ENCODE results near the gene GRK4.
"Not testable (repeated sequence)": the region's sequence is repeated elsewhere in the genome, so short reads cannot be mapped to it uniquely, and the experiment has no call there.

Gene GRK4

GRCh38 chr4:2962614-2963174, 677 bp upstream of the GRK4 start:
- DNase-seq = no peak

- DNase-seq = no peak
Measured at GRCh38 chr4:2963966-2964471, 648 bp downstream of the GRK4 start.

- no peak for DNase-seq
Measured at GRCh38 chr4:2964706-2965258, 1.4 kb downstream of the GRK4 start.

- DNase-seq = no peak
Measured at GRCh38 chr4:2965262-2965661, 1.9 kb downstream of the GRK4 start.

GRCh38 chr4:2968381-2968780, 5.0 kb downstream of the GRK4 start:
- no peak for DNase-seq

GRCh38 chr4:2971275-2971674, 7.9 kb downstream of the GRK4 start:
- no peak for DNase-seq

GRCh38 chr4:2977211-2978088, 14.1 kb downstream of the GRK4 start:
- no peak for DNase-seq

- DNase-seq = no peak
Measured at GRCh38 chr4:2981256-2981819, 18.0 kb downstream of the GRK4 start.

GRCh38 chr4:2982012-2982411, 18.6 kb downstream of the GRK4 start:
- no peak for DNase-seq

- not testable (repeated sequence) for DNase-seq
Measured at GRCh38 chr4:2983715-2984114, 20.3 kb downstream of the GRK4 start.

GRCh38 chr4:2991243-2991642, 27.9 kb downstream of the GRK4 start:
- no peak for DNase-seq

- DNase-seq = no peak
Measured at GRCh38 chr4:2994917-2995316, 31.5 kb downstream of the GRK4 start.

GRCh38 chr4:2995546-2996265, 32.3 kb downstream of the GRK4 start:
- DNase-seq = no peak

GRCh38 chr4:2996415-2996814, 33.0 kb downstream of the GRK4 start:
- DNase-seq = no peak

GRCh38 chr4:3007724-3008123, 44.4 kb downstream of the GRK4 start:
- DNase-seq = no peak

- DNase-seq = peak; percentile 25
Measured at GRCh38 chr4:3009422-3009821, 46.1 kb downstream of the GRK4 start.

- DNase-seq = no peak
Measured at GRCh38 chr4:3010577-3010976, 47.2 kb downstream of the GRK4 start.

GRCh38 chr4:3010998-3011397, 47.6 kb downstream of the GRK4 start:
- DNase-seq = no peak

- DNase-seq = no peak
Measured at GRCh38 chr4:3011456-3012220, 48.3 kb downstream of the GRK4 start.

GRCh38 chr4:3013323-3013722, 50.0 kb downstream of the GRK4 start:
- no peak for DNase-seq

GRCh38 chr4:3013839-3014350, 50.5 kb downstream of the GRK4 start:
- peak; percentile 37 for DNase-seq

- no peak for DNase-seq
Measured at GRCh38 chr4:3016961-3017360, 53.6 kb downstream of the GRK4 start.
